GM12892 (cell line): ENCODE measurements around the gene SLC35E1.

ENCODE experiments used
- POLR2A ChIP-seq: IDR thresholded peaks from 2 replicates; pipeline ENCODE4 v1.6.1; 2011; ENCODE audit warnings: low read depth, low read length, control low read depth
- POLR2AphosphoS5 ChIP-seq: IDR thresholded peaks from 2 replicates; pipeline ENCODE4 v1.6.1; 2011; ENCODE audit warnings: low read depth, low read length, control low read depth
- TAF1 ChIP-seq: IDR thresholded peaks from 2 replicates; pipeline ENCODE4 v1.6.1; 2011; ENCODE audit warnings: low read depth, mild to moderate bottlenecking, control low read depth, low read length, borderline replicate concordance

- TF ChIP-seq POLR2A (no peak), POLR2AphosphoS5 (no peak), TAF1 (no peak)
These were observed 35.1 kb downstream of the SLC35E1 start for GRCh38 chr19:16537111-16537510.
